Endothelial cell of umbilical vein (primary cell): Measurements from ENCODE around the gene TSTD2. TPM values are rescaled to one million over a fixed set of nuclear protein-coding genes. Genes with fewer than 3 reads are reported as not detected.

Experiments used
- BruUV-seq: library from RNA; stranded (reverse); fragments of 400-500 nt; replicated peaks from 2 replicates; lab custom pipeline; 2021; lab: Mats Ljungman, UMichigan
- CTCF ChIA-PET: fragments of 300-600, 350-600 bp; sonication (Branson Sonifier 250); formaldehyde crosslinking; loops from one replicate; lab custom pipeline; 2021; ENCODE audit warnings: antibody characterized with exemption, inconsistent platforms; lab: Charles Lee
- POLR2A ChIA-PET: fragments of 300-600, 350-600 bp; sonication (Branson Sonifier 250); formaldehyde crosslinking; loops from one replicate; lab custom pipeline; 2021; ENCODE audit warnings: antibody characterized with exemption, inconsistent platforms; lab: Charles Lee
- DNase-seq: peaks from one replicate; pipeline ENCODE4 v3.0.0-alpha.2; 2011; ENCODE audit warnings: low read depth, low spot score
- FAIRE-seq: peaks from 2 replicates; lab custom pipeline; 2011; peaks lifted over from hg19 to GRCh38; lab: Jason Lieb, UNC
- H2AFZ ChIP-seq: 2 replicates; pipeline ENCODE4 v1.6.0; 2012; ENCODE audit warnings: low read depth, low read length, control low read depth, inconsistent platforms
- H3K27ac ChIP-seq: 2 replicates; pipeline ENCODE4 v1.5.1; 2011; ENCODE audit warnings: low read depth, mild to moderate bottlenecking, control low read depth, low read length, moderate library complexity; ENCODE audit not compliant: insufficient read depth
- H3K27me3 ChIP-seq, 2 experiments: 2 replicates each; pipeline versions ENCODE4 v1.6.0 to v1.6.1; 2011; ENCODE audit warnings: low read length in 2 of 2, mixed read lengths in 1 of 2; ENCODE audit not compliant: control insufficient read depth in 2 of 2, insufficient read depth in 2 of 2
- H3K36me3 ChIP-seq, 2 experiments: 2 replicates in 1 of 2; 3 replicates in 1 of 2; pipeline ENCODE4 v1.5.1; 2011; ENCODE audit warnings: low read length in 2 of 2, mild to moderate bottlenecking in 1 of 2, moderate library complexity in 1 of 2; ENCODE audit not compliant: control insufficient read depth in 2 of 2, insufficient read depth in 2 of 2; ENCODE audit errors: extremely low read depth in 1 of 2
- H3K4me1 ChIP-seq: 3 replicates; pipeline ENCODE4 v1.5.1; 2011; ENCODE audit warnings: mild to moderate bottlenecking, low read length; ENCODE audit not compliant: control insufficient read depth, insufficient read depth; ENCODE audit errors: extremely low read depth
- H3K4me2 ChIP-seq: 2 replicates; pipeline ENCODE4 v1.6.1; 2011; ENCODE audit warnings: low read length, control low read depth, mixed read lengths; ENCODE audit not compliant: insufficient read depth
- H3K4me3 ChIP-seq, 3 experiments: fragments of 200-600 bp in 1 of 3; sonication (generic), shearing (Covaris generic) in 1 of 3; replicated peaks in 1 of 3; 2 replicates each; pipeline ENCODE4 v1.5.1; 2011 to 2016; ENCODE audit warnings: control low read depth in 3 of 3, low read length in 3 of 3, mild to moderate bottlenecking in 2 of 3, inconsistent platforms in 1 of 3, low read depth in 1 of 3, moderate library complexity in 1 of 3; ENCODE audit not compliant: insufficient read depth in 1 of 3
- H3K79me2 ChIP-seq: 2 replicates; pipeline ENCODE4 v1.6.0; 2012; ENCODE audit warnings: low read length, inconsistent platforms; ENCODE audit not compliant: control insufficient read depth, insufficient read depth
- H3K9ac ChIP-seq: replicated peaks from 2 replicates; pipeline ENCODE3; 2011; ENCODE audit warnings: low read length, control low read depth; ENCODE audit not compliant: insufficient read depth; ENCODE audit errors: extremely low read depth
- H3K9me1 ChIP-seq: replicated peaks from 3 replicates; pipeline ENCODE4 v1.6.0; 2011; ENCODE audit warnings: mild to moderate bottlenecking, low read length; ENCODE audit not compliant: control insufficient read depth, insufficient read depth; ENCODE audit errors: extremely low read depth
- H3K9me3 ChIP-seq: replicated peaks from 2 replicates; pipeline ENCODE4 v1.5.1; 2012; ENCODE audit warnings: low read length, inconsistent platforms; ENCODE audit not compliant: control insufficient read depth, insufficient read depth
- H4K20me1 ChIP-seq: replicated peaks from 2 replicates; pipeline ENCODE3; 2011; ENCODE audit warnings: mild to moderate bottlenecking, low read length; ENCODE audit not compliant: control insufficient read depth, insufficient read depth; ENCODE audit errors: extremely low read depth
- EZH2 ChIP-seq: IDR thresholded peaks from 2 replicates; pipeline ENCODE4 v1.6.1; 2012; ENCODE audit warnings: borderline replicate concordance, low read depth, mild to moderate bottlenecking, moderate library complexity, low read length, inconsistent platforms; ENCODE audit not compliant: severe bottlenecking
- FOS ChIP-seq: IDR thresholded peaks from 2 replicates; pipeline ENCODE4 v1.6.1; 2011; ENCODE audit warnings: mild to moderate bottlenecking, low read length, moderate library complexity, borderline replicate concordance; ENCODE audit not compliant: insufficient read depth
- JUN ChIP-seq: IDR thresholded peaks from 2 replicates; pipeline ENCODE4 v1.6.1; 2011; ENCODE audit warnings: borderline replicate concordance, low read depth; ENCODE audit not compliant: insufficient read length, insufficient read depth
- POLR2A ChIP-seq: IDR thresholded peaks from 2 replicates; pipeline ENCODE4 v1.6.1; 2012; ENCODE audit warnings: low read depth, mild to moderate bottlenecking, control low read depth, low read length
- POLR2AphosphoS5 ChIP-seq: IDR thresholded peaks from 2 replicates; pipeline ENCODE4 v1.6.1; 2012; ENCODE audit warnings: low read depth, mild to moderate bottlenecking, control low read depth, low read length, moderate library complexity; ENCODE audit not compliant: insufficient read depth
- dilution Hi-C: fragments of 300-500 bp; cut with MboI; formaldehyde crosslinking; loops from one replicate; pipeline ENCODE4 v1.15.0; 2019; ENCODE audit warnings: low sequenced_read_pairs; ENCODE audit not compliant: extremely low pct_ligation_motif_present
- intact Hi-C: fragments of 100-400 bp; cut with micrococcal nuclease; formaldehyde crosslinking; loops from one replicate; pipeline ENCODE4 v1.10.0; 2022
- polyA plus RNA-seq, 4 experiments: library from polyadenylated mRNA; depleted of rRNA in 3 of 4; stranded (reverse) in 3 of 4; unstranded in 1 of 4; fragments of >200 nt; gene quantifications; 2 replicates each; pipeline versions ENCODE4 v1.2.1 to v1.2.3, GENCODE V29; 2011 to 2012; ENCODE audit warnings: missing spikeins in 1 of 4
- total RNA-seq: library from RNA; stranded (reverse); gene quantifications from 2 replicates; pipeline ENCODE4 v1.2.3, GENCODE V29; 2021

Gene TSTD2
- total and polyA plus RNA-seq, 2 donors (not counting 3 experiments of a cell fraction or from before 2014, with no cell fraction given), result 13.7 to 15.9 TPM

- POLR2A ChIA-PET, result no interaction called here
- FAIRE-seq, result no peak
These were observed 39.2 kb upstream of the TSTD2 start for GRCh38 chr9:97672403-97672802.

GRCh38 chr9:97670586-97670985 is 37.4 kb upstream of the TSTD2 start:
- H4K20me1 ChIP-seq, result peaks cover 3% of the 10 kb centered on the region
- H3K27ac ChIP-seq, result no peak overlapping the region
- FAIRE-seq (no peak), DNase-seq (no peak)
- H3K27me3 ChIP-seq, result no peaks in the 10 kb centered on the region
- intact Hi-C loops, result no loop called here
- dilution Hi-C loops, result no loop called here
- H3K9me1 ChIP-seq, result no peaks in the 10 kb centered on the region
- CTCF ChIA-PET, result no interaction called here
- no peak overlapping the region for H3K9ac ChIP-seq
- no peak for TF ChIP-seq FOS
- no peak overlapping the region for H3K4me3 ChIP-seq
- no peak overlapping the region for H3K4me2 ChIP-seq
- H3K36me3 ChIP-seq, result peaks cover 24 to 79% of the 10 kb centered on the region in 2 experiments
- POLR2A ChIA-PET, result no interaction called here
- no peaks in the 10 kb centered on the region for H3K79me2 ChIP-seq
- BruUV-seq, result no TSS peak
- no peaks in the 10 kb centered on the region for H3K4me1 ChIP-seq
- H2AFZ ChIP-seq, result no peak overlapping the region
- no peaks in the 10 kb centered on the region for H3K9me3 ChIP-seq

More at GRCh38 chr9:97672403-97672802, 39.2 kb upstream of the TSTD2 start:
- Histone ChIP-seq H3K79me2 (no peaks in the 10 kb centered on the region), H4K20me1 (peaks cover 3% of the 10 kb centered on the region), H3K4me2 (no peak overlapping the region), H3K9me1 (no peaks in the 10 kb centered on the region), H3K27me3 (no peaks in the 10 kb centered on the region), H2AFZ (no peak overlapping the region), H3K27ac (no peak overlapping the region), H3K9me3 (no peaks in the 10 kb centered on the region), H3K9ac (no peak overlapping the region), H3K4me1 (no peaks in the 10 kb centered on the region), H3K4me3 (no peak overlapping the region), H3K36me3 (peaks cover 20 to 70% of the 10 kb centered on the region in 2 experiments)
- BruUV-seq, result no TSS peak
- CTCF ChIA-PET, result interaction anchor here (0.8 kb wide), 1 partner anchor 17 kb away, joined by 3 read pairs; no protein-coding TSS in a partner anchor
- dilution Hi-C loops (no loop called here), intact Hi-C loops (no loop called here)
- TF ChIP-seq JUN (no peak), POLR2AphosphoS5 (no peak), EZH2 (no peak), POLR2A (no peak)
- DNase-seq, result no peak
